H1 (cell line): Measurements from ENCODE around the gene PAX6. TPM values are rescaled to one million over a fixed set of nuclear protein-coding genes. Genes with fewer than 3 reads are reported as not detected.

Experiments used
- FOSL1 ChIP-seq: IDR thresholded peaks from 2 replicates; pipeline ENCODE4 v1.6.1; 2011; ENCODE audit warnings: mild to moderate bottlenecking, low read depth, low read length, moderate library complexity; ENCODE audit not compliant: insufficient read depth
- NRF1 ChIP-seq: IDR thresholded peaks from 2 replicates; pipeline ENCODE4 v1.6.1; 2011; ENCODE audit warnings: mild to moderate bottlenecking, low read depth, low read length, improper control_type of control experiment
- RBBP5 ChIP-seq: IDR thresholded peaks from 2 replicates; pipeline ENCODE4 v1.7.1; 2012; ENCODE audit warnings: low read depth, mild to moderate bottlenecking, inconsistent platforms, low read length, moderate library complexity, borderline replicate concordance
- RNF2 ChIP-seq: fragments of 200-900, 300-1000 bp; sonication (generic); IDR thresholded peaks from 2 replicates; pipeline ENCODE4 v1.7.1; 2016; ENCODE audit warnings: borderline replicate concordance, low read depth, mild to moderate bottlenecking, antibody characterized with exemption, low read length; ENCODE audit not compliant: poor library complexity, severe bottlenecking; ENCODE audit errors: missing control alignments
- SP2 ChIP-seq: IDR thresholded peaks from 2 replicates; pipeline ENCODE4 v1.6.1; 2012; ENCODE audit warnings: mild to moderate bottlenecking, low read length, inconsistent platforms
- polyA plus RNA-seq, 7 experiments: library from polyadenylated mRNA; depleted of rRNA in 3 of 7; stranded (reverse) in 5 of 7; unstranded in 2 of 7; fragments of >200 nt in 5 of 7; fragments of 200-250 nt in 2 of 7; gene quantifications; 1 replicate in 5 of 7; 2 replicates in 1 of 7; 4 replicates in 1 of 7; pipeline versions ENCODE4 v1.2.1 to v1.2.3, GENCODE V29; 2011 to 2013; ENCODE audit warnings: missing spikeins in 2 of 7, mixed read lengths in 2 of 7
- total RNA-seq: library from RNA; stranded (reverse); fragmentation: NEBNext Ultra II Directional; extraction: Animal tissue kit (Norgen Biotek cat#: 25700); gene quantifications from 2 replicates; pipeline ENCODE4 v1.2.1, GENCODE V29; 2021

The PAX6 gene
- total and polyA plus RNA-seq, 2 of the 8 experiments (the other 6 are each of a cell fraction or from before 2014, with no cell fraction given): 0.30 to 0.65 TPM

DNA sequence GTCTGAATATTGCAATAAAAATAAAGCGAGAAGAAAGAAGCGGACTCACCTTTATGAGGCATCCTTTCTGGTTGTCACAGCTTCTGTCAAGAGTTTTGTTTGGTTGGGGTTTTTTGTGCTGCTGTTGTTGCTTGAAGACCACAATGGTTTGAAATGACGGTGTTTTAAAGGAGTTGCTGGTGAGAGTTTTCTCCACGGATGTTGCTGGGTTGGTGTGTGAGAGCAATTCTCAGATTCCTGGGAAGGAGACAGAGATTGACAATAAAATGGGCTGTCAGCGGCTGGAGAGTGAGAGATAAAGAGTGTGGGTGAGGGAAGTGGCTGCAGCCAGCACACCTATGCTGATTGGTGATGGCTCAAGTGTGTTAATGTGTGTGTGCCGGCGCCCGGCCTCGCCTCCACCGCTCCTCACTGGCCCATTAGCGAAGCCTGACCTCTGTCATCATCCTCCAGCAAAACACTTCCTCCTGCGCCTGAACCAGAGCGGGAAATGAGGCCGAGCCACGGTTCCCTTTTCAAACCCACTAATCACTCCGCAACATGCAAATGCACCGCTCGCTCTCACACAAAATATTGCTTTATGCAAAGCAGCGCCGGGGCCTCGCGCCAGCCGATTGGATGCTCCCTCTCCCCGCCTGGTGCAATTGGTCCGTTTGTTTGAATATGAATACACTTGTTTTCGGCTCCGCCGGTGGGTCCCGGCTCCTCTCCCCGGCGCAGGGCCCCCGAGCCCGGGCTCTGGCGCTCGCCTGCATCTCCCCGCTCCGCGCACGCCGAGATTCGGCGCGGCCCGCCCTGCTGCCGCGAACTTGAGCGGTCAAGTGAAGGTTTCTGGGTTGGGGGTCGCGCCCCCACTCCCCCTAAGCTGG, at the start of gene PAX6 (continued):
- no peak; the same call in 1 of the 2 replicates for TF ChIP-seq RBBP5
- no peak for TF ChIP-seq NRF1
- no peak for TF ChIP-seq FOSL1
- peak; percentile 16 for TF ChIP-seq RNF2
- TF ChIP-seq SP2: no peak
